K562 (cell line): ENCODE results near the gene BHLHE40. TPM values are rescaled to one million over a fixed set of nuclear protein-coding genes. Genes with fewer than 3 reads are reported as not detected.

Source experiments
- ELF4 ChIP-seq: fragments of 450-650 bp; formaldehyde crosslinking; IDR thresholded peaks from 2 replicates; pipeline ENCODE4 v1.4.0; 2022; ENCODE audit warnings: missing genetic modification characterization
- ERF ChIP-seq: fragments of 450-650 bp; formaldehyde crosslinking; IDR thresholded peaks from 2 replicates; pipeline ENCODE4 v1.4.0; 2020; ENCODE audit warnings: mild to moderate bottlenecking, mixed read lengths
- NR4A1 ChIP-seq, 2 experiments: fragments of 250-450 bp in 1 of 2; fragments of 450-650 bp in 1 of 2; sonication (Bioruptor Pico) in 1 of 2; IDR thresholded peaks; 2 replicates each; pipeline versions ENCODE4 v1.4.0 to v1.6.1; 2016 to 2020; ENCODE audit warnings: mild to moderate bottlenecking in 2 of 2, missing compliant biosample characterization in 1 of 2, missing genetic modification characterization in 1 of 2, moderate library complexity in 1 of 2
- RBM14 ChIP-seq: fragments of 200-400 bp; formaldehyde crosslinking; IDR thresholded peaks from 2 replicates; pipeline ENCODE4 v1.6.1; 2018; ENCODE audit warnings: low read depth, mild to moderate bottlenecking, low read length, moderate library complexity, borderline replicate concordance; ENCODE audit not compliant: insufficient read depth
- RFX5 ChIP-seq: IDR thresholded peaks from 2 replicates; pipeline ENCODE4 v1.6.1; 2011; ENCODE audit warnings: low read depth, mild to moderate bottlenecking, improper control_type of control experiment, low read length
- SP1 ChIP-seq: sonication (generic); formaldehyde crosslinking; IDR thresholded peaks from 2 replicates; pipeline ENCODE4 v1.8.1; 2022; ENCODE audit warnings: mild to moderate bottlenecking, missing genetic modification reagents
- ZNF124 ChIP-seq: sonication (generic); formaldehyde crosslinking; IDR thresholded peaks from 2 replicates; pipeline ENCODE4 v1.8.1; 2022; ENCODE audit warnings: missing genetic modification reagents
- ZNF431 ChIP-seq: sonication (generic); formaldehyde crosslinking; IDR thresholded peaks from 2 replicates; pipeline ENCODE4 v1.8.0; 2022; ENCODE audit warnings: mild to moderate bottlenecking, missing genetic modification reagents
- ZNF764 ChIP-seq: fragments of 250-450 bp; sonication (Bioruptor Pico); IDR thresholded peaks from 2 replicates; pipeline ENCODE4 v1.4.0; 2020; ENCODE audit warnings: low read depth, mild to moderate bottlenecking, moderate library complexity
- polyA plus RNA-seq, 8 experiments: library from polyadenylated mRNA; depleted of rRNA in 4 of 8; stranded (reverse) in 5 of 8; unstranded in 3 of 8; fragments of >200 nt; fragmentation: Nextera tagmentation in 2 of 8; fragmentation: Illumina TruSeq in 1 of 8; extraction: Ambion mirVana in 2 of 8; extraction: Trizol in 1 of 8; gene quantifications; 2 replicates each; pipeline versions ENCODE4 v1.2.1 to v1.2.3, GENCODE V29; 2011 to 2014; ENCODE audit warnings: inconsistent platforms in 1 of 8, missing spikeins in 1 of 8
- total RNA-seq, 7 experiments: library from RNA; depleted of rRNA in 6 of 7; stranded (reverse); fragments of >200 nt in 6 of 7; fragmentation: Illumina TruSeq in 2 of 7; extraction: Trizol in 2 of 7; gene quantifications; 2 replicates each; pipeline versions ENCODE4 v1.2.1 to v1.2.3, GENCODE V29; 2011 to 2021; ENCODE audit warnings: low replicate concordance in 1 of 7
- TF ChIP-seq, protein P1 (sequence below), 2 experiments: fragments of 450-650 bp; formaldehyde crosslinking in 1 of 2; IDR thresholded peaks; 2 replicates each; pipeline versions ENCODE4 v1.4.0 to v1.6.1; 2014 to 2020; ENCODE audit warnings: mild to moderate bottlenecking in 2 of 2, borderline replicate concordance in 1 of 2, low read depth in 1 of 2
- TF ChIP-seq, protein P2 (sequence below): fragments of 250-450 bp; sonication (Bioruptor Pico); IDR thresholded peaks from 2 replicates; pipeline ENCODE4 v1.5.0; 2021; ENCODE audit warnings: mild to moderate bottlenecking, borderline replicate concordance
- TF ChIP-seq, protein P3 (sequence below): sonication (generic); formaldehyde crosslinking; IDR thresholded peaks from 2 replicates; pipeline ENCODE4 v1.8.0; 2022; ENCODE audit warnings: missing genetic modification reagents, mild to moderate bottlenecking, moderate library complexity, borderline replicate concordance
- TF ChIP-seq, protein P4 (sequence below): fragments of 450-650 bp; formaldehyde crosslinking; conservative IDR thresholded peaks from 2 replicates; pipeline ENCODE4 v1.4.0; 2022; ENCODE audit warnings: mild to moderate bottlenecking, missing genetic modification characterization

Gene BHLHE40
- total and polyA plus RNA-seq, 9 of the 15 experiments (the other 6 are each of a cell fraction or from before 2014, with no cell fraction given) = 12.0 to 83.9 (median 31.4) TPM

DNA sequence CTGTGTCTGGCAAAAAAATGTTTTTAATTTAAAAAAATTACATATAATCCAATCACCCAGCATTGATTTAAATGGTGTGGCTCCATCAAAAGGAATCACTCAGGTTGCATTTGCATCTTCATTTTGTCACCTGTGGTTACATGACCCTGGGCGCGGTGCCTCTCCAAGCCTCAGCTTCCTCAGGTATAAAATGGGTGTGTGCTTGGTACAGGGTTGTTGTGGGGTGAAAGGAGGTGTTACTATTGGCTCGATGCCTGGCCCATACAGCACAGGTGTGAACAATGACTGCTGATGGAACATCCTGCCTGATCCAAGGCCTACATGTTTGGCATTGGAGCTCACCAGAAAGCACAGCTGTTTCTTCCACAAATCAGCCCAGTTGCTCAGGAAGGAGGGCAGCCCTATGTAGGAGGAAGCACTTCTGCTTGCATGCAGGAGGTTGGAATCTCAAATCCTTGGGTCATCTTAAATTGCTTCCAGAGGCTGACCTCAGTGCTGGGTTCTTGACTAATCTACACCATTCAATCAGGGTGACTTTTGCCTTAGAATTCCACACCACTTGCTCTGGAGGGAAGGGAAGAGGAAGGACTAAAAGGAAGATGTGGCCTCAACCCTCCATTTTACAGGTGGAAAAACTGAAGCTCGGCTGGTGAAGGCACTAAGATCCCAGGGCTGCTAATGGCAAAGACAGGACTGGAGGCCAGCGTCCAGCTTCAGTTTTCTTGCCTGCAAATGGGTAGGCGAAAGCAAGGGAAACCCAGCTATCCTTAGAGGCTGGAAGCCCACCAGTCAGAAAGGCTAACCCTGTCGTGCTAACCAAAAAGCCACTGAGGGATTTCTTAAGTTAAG, 31.7 kb downstream of the BHLHE40 start (continued):
- TF ChIP-seq, protein P1, sequence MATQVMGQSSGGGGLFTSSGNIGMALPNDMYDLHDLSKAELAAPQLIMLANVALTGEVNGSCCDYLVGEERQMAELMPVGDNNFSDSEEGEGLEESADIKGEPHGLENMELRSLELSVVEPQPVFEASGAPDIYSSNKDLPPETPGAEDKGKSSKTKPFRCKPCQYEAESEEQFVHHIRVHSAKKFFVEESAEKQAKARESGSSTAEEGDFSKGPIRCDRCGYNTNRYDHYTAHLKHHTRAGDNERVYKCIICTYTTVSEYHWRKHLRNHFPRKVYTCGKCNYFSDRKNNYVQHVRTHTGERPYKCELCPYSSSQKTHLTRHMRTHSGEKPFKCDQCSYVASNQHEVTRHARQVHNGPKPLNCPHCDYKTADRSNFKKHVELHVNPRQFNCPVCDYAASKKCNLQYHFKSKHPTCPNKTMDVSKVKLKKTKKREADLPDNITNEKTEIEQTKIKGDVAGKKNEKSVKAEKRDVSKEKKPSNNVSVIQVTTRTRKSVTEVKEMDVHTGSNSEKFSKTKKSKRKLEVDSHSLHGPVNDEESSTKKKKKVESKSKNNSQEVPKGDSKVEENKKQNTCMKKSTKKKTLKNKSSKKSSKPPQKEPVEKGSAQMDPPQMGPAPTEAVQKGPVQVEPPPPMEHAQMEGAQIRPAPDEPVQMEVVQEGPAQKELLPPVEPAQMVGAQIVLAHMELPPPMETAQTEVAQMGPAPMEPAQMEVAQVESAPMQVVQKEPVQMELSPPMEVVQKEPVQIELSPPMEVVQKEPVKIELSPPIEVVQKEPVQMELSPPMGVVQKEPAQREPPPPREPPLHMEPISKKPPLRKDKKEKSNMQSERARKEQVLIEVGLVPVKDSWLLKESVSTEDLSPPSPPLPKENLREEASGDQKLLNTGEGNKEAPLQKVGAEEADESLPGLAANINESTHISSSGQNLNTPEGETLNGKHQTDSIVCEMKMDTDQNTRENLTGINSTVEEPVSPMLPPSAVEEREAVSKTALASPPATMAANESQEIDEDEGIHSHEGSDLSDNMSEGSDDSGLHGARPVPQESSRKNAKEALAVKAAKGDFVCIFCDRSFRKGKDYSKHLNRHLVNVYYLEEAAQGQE (IDR thresholded peaks at IDR 0.05; ENCODE audit: borderline replicate concordance) = no peak
- TF ChIP-seq, protein P1 (CRISPR knock-in tag; IDR thresholded peaks at IDR 0.05; ENCODE audit: low read depth) = no peak
- TF ChIP-seq RFX5 = no peak
- TF ChIP-seq, protein P2, sequence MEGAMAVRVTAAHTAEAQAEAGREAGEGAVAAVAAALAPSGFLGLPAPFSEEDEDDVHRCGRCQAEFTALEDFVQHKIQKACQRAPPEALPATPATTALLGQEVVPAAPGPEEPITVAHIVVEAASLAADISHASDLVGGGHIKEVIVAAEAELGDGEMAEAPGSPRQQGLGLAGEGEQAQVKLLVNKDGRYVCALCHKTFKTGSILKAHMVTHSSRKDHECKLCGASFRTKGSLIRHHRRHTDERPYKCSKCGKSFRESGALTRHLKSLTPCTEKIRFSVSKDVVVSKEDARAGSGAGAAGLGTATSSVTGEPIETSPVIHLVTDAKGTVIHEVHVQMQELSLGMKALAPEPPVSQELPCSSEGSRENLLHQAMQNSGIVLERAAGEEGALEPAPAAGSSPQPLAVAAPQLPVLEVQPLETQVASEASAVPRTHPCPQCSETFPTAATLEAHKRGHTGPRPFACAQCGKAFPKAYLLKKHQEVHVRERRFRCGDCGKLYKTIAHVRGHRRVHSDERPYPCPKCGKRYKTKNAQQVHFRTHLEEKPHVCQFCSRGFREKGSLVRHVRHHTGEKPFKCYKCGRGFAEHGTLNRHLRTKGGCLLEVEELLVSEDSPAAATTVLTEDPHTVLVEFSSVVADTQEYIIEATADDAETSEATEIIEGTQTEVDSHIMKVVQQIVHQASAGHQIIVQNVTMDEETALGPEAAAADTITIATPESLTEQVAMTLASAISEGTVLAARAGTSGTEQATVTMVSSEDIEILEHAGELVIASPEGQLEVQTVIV = no peak
- TF ChIP-seq ELF4 (CRISPR knock-in tag) = no peak
- TF ChIP-seq SP1 (CRISPR knock-in tag) = no peak
- no peak for TF ChIP-seq ZNF124 (CRISPR knock-in tag)
- TF ChIP-seq, protein P3, sequence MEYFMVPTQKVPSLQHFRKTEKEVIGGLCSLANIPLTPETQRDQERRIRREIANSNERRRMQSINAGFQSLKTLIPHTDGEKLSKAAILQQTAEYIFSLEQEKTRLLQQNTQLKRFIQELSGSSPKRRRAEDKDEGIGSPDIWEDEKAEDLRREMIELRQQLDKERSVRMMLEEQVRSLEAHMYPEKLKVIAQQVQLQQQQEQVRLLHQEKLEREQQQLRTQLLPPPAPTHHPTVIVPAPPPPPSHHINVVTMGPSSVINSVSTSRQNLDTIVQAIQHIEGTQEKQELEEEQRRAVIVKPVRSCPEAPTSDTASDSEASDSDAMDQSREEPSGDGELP = 0 out of 2 replicates have a peak, but pooled peaks have one; percentile 13
- TF ChIP-seq, protein P4, sequence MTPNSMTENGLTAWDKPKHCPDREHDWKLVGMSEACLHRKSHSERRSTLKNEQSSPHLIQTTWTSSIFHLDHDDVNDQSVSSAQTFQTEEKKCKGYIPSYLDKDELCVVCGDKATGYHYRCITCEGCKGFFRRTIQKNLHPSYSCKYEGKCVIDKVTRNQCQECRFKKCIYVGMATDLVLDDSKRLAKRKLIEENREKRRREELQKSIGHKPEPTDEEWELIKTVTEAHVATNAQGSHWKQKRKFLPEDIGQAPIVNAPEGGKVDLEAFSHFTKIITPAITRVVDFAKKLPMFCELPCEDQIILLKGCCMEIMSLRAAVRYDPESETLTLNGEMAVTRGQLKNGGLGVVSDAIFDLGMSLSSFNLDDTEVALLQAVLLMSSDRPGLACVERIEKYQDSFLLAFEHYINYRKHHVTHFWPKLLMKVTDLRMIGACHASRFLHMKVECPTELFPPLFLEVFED (CRISPR knock-in tag) = no peak
- no peak for TF ChIP-seq RBM14
- no peak for TF ChIP-seq ERF (CRISPR knock-in tag)
- TF ChIP-seq ZNF431 (CRISPR knock-in tag) = no peak
- TF ChIP-seq ZNF764 = no peak
- TF ChIP-seq NR4A1 (CRISPR knock-in tag; IDR thresholded peaks at IDR 0.05) = no peak
- TF ChIP-seq NR4A1 (tag; IDR thresholded peaks at IDR 0.05) = no peak
